ENCODE measurements around the gene SPATS2.
"Not testable (repeated sequence)": the region's sequence is repeated elsewhere in the genome, so short reads cannot be mapped to it uniquely, and the experiment has no call there.

The SPATS2 gene

DNA sequence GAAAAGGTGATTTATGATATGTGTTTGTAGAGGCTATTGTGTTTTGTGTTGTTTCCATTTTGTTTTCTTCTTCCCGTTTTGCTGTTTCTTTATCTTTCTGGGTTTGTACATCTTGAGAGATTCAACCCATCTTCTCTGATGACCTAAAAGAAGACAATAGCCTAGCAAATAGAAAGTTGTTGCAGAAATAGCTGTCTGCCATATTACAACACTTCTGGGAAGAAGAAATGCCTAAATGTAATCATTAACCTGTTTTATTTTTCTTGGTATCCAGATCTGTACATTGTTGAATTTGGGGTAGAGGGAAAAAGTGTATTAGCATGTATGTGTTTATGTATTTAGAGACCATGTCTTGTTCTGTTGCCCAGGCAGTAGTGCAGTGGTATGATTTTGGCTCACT lies 50.3 kb downstream of the SPATS2 start:
- TF ChIP-seq, protein P1, sequence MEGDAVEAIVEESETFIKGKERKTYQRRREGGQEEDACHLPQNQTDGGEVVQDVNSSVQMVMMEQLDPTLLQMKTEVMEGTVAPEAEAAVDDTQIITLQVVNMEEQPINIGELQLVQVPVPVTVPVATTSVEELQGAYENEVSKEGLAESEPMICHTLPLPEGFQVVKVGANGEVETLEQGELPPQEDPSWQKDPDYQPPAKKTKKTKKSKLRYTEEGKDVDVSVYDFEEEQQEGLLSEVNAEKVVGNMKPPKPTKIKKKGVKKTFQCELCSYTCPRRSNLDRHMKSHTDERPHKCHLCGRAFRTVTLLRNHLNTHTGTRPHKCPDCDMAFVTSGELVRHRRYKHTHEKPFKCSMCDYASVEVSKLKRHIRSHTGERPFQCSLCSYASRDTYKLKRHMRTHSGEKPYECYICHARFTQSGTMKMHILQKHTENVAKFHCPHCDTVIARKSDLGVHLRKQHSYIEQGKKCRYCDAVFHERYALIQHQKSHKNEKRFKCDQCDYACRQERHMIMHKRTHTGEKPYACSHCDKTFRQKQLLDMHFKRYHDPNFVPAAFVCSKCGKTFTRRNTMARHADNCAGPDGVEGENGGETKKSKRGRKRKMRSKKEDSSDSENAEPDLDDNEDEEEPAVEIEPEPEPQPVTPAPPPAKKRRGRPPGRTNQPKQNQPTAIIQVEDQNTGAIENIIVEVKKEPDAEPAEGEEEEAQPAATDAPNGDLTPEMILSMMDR (IDR thresholded peaks at IDR 0.05; ENCODE audit: low read depth, low read length), result no peak
- in situ Hi-C loops (cut with HindIII; ENCODE audit: low sequenced_read_pairs), result no loop called here
- H3K4me3 ChIP-seq (ENCODE audit: low read depth, low read length), result no peak overlapping the region
- DNase-seq (ENCODE audit: low read depth, low spot score), result no peak

DNA sequence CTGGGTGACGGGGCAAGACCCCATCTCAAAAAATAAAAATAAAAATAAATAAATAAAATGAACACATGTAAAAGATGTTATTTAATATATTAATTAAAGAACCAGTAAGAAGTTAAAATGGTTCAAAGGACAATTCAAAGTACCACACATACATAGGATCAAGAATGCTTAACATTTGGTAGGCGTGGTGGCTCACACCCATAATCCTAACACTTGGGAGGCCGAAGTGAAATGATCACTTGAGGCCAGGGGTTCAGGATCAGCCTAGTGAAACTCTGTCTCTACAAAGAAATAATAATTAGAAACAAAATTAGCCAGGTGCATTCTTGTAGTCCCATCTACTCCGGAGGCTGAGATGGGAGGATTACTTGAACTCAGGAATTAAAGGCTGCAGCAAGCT lies 53.3 kb downstream of the SPATS2 start:
- no peak overlapping the region for H3K4me3 ChIP-seq (ENCODE audit: low read depth, low read length)
- no peak for DNase-seq (ENCODE audit: low read depth, low spot score)
- TF ChIP-seq, protein P1 (IDR thresholded peaks at IDR 0.05; ENCODE audit: low read depth, low read length), result no peak
- in situ Hi-C loops (cut with HindIII; ENCODE audit: low sequenced_read_pairs), result no loop called here

DNA sequence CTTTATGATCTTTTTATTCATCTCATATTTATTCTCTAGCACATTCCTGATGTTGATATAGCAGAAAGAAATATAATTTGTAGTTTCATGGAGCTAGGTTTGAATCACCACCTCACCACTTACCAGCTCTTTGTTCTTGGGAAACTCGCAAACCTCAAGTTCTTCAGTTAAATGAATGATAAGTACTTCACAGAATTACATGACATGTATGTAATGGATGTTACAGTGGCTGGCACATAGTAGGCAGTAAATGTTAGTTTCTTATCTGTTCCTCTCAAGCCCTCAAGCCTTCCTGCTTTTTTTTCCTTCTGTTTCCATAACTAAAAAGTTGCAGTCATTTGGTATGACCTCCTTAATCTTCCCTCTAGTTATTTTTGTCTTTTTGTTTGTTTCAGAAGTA lies 54.9 kb downstream of the SPATS2 start:
- in situ Hi-C loops (cut with HindIII; ENCODE audit: low sequenced_read_pairs), result no loop called here
- TF ChIP-seq, protein P1 (IDR thresholded peaks at IDR 0.05; ENCODE audit: low read depth, low read length), result no peak
- no peak for DNase-seq (ENCODE audit: low read depth, low spot score)
- no peak overlapping the region for H3K4me3 ChIP-seq (ENCODE audit: low read depth, low read length)

DNA sequence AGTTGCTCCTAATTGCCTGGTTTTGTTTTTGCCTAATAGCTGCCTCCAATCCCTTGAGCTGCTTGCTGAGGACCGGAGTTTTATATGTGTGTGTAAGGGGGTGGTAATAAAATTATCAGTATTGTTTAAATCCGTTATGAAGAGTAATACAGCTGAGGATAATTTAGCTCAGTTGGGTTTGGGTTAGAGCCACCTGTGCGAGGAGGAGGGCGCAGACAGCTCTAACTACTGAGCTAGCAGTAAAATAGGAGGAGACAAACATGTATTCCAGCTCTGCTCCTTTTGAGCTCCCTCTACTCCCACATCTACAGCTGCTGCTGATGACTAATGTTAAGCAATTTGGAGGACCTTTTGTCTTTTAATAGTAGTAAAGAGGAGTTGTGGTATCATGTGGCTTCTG lies 61.5 kb downstream of the SPATS2 start:
- TF ChIP-seq, protein P1 (IDR thresholded peaks at IDR 0.05; ENCODE audit: low read depth, low read length), result no peak
- DNase-seq (ENCODE audit: low read depth, low spot score), result peak; percentile 74
- no peak overlapping the region for H3K4me3 ChIP-seq (ENCODE audit: low read depth, low read length)
- in situ Hi-C loops (cut with HindIII; ENCODE audit: low sequenced_read_pairs), result no loop called here

DNA sequence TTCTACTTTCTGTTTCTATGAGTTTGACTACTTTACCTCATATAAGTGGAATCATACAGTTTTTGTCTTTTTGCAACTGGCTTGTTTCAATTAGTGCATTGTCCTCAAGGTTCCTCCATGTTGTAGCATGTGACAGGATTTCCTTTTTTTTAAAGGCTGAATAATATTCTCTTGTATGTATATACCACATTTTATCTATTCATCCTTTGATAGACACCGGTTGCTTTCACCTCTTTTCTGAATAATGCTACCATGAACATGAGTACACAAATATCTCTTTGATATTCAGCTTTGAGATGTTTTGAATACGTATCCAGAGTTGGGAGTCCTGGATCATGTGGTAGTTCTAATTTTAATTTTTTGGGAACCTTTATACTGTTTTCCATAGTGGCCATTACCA lies 65.4 kb downstream of the SPATS2 start:
- TF ChIP-seq, protein P1 (IDR thresholded peaks at IDR 0.05; ENCODE audit: low read depth, low read length), result no peak
- H3K4me3 ChIP-seq (ENCODE audit: low read depth, low read length), result no peak overlapping the region
- no peak for DNase-seq (ENCODE audit: low read depth, low spot score)
- in situ Hi-C loops (cut with HindIII; ENCODE audit: low sequenced_read_pairs), result no loop called here

DNA sequence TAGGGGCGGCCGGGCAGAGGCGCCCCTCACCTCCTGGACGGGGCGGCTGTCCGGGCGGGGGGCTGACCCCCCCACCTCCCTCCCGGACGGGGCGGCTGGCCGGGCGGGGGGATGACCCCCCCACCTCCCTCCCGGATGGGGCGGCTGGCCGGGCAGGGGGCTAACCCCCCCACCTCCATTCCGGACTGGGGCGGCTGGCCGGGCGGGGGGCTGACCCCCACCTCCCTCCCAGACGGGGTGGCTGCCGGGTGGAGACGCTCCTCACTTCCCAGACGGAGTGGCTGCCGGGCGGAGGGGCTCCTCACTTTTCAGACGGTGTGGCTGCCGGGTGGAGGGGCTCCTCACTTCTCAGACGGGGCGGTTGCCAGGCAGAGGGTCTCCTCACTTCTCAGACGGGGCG lies 69.5 kb downstream of the SPATS2 start:
- H3K4me3 ChIP-seq (ENCODE audit: low read depth, low read length); in situ Hi-C loops (cut with HindIII; ENCODE audit: low sequenced_read_pairs); DNase-seq (ENCODE audit: low read depth, low spot score): not testable (repeated sequence)

DNA sequence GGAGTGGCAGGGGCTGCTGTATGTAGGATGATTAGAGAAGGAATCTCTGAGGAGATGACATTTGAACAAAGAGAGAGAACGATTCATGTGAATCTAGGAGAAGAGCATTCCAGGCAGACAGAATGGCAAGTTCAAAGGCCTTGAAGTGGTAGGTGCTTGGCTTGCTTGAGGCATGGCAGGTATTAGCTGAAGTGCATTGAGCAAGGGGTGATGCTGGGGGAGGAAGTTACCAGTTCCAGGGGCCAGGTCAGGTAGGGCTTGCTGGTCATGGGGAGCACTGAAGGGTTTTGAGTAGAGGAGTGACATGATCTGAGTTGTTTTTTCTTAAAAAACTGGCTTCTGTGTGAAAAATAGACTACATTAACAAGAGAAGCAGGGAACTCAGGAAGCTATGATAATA lies 71.8 kb downstream of the SPATS2 start:
- no peak for DNase-seq (ENCODE audit: low read depth, low spot score)
- TF ChIP-seq, protein P1 (IDR thresholded peaks at IDR 0.05; ENCODE audit: low read depth, low read length), result no peak
- in situ Hi-C loops (cut with HindIII; ENCODE audit: low sequenced_read_pairs), result no loop called here
- no peak overlapping the region for H3K4me3 ChIP-seq (ENCODE audit: low read depth, low read length)

Measured in astrocyte of the spinal cord (primary cell).